ENCODE data around the gene PSTPIP1. TPM values are rescaled to one million over a fixed set of nuclear protein-coding genes. Genes with fewer than 3 reads are reported as not detected.

The PSTPIP1 gene
- polyA plus RNA-seq, 2 donors = 2.5 to 3.6 TPM

DNA sequence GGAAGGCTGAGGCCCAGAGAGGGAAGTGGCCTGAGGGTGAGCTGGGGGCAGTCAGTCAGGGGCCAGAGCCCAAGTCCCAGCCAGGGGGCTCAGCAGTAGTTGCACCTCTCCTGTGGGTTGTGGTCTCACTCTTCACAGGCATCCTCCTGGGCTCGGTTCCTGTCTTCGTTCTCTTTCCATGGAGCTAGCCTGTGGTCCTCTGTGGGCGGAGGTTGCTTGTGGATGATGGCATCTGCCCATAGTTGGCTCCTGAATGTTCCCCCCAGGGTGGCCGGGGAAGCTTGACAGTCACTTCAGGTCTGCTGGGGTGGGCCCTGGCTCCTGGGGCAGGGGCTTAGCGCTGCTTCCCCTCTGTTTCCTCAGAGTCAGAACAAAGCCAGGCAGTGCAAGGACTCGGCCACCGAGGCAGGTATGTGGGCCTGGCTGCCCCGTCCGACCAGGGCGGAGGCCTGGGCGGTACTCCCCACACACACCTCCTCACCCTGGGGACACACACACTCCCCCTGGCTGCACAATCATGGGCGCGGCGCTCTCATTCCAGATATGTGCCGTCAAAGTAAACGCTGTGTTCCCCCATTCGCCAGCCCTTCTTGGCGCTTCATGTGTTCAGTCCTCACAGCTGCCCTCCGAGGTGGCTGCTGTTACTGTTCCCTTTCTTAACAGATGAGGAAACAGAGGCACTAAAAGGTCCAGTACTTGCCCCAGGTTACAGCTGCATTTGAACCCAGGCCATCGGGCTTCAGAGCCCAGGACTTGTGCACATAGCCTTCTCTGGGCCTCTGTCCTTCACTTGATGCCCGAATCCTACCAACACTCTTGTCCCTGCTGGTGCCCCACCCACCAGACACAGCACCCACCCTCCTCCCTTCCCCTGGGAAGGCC is 34.5 kb downstream of the PSTPIP1 start:
- H3K4me1 ChIP-seq (ENCODE audit: control insufficient read depth in 2 of 2, insufficient read depth in 2 of 2, low read length in 1 of 2) = peaks cover 2 to 7% of the 10 kb centered on the region in 2 donors
- H3K27me3 ChIP-seq (ENCODE audit: control insufficient read depth in 1 of 2, insufficient read depth in 2 of 2, low read length in 2 of 2) = no peaks in the 10 kb centered on the region
- no peaks in the 10 kb centered on the region for H3K36me3 ChIP-seq (ENCODE audit: control insufficient read depth in 2 of 2, insufficient read depth in 2 of 2, low read length in 1 of 2)
- H3K27ac ChIP-seq (ENCODE audit: low read depth in 2 of 2, low read length in 1 of 2) = no peak overlapping the region
- H3K4me3 ChIP-seq (ENCODE audit: low read depth in 1 of 2, low read length in 2 of 2) = no peak overlapping the region
- WGBS, 2 donors = 78 to 82% methylated on average over 21 of the region's 21 CpGs
- no peaks in the 10 kb centered on the region for H3K9me3 ChIP-seq (ENCODE audit: control insufficient read depth in 2 of 2, insufficient read depth in 1 of 2, low read depth in 1 of 2, low read length in 1 of 2)

DNA sequence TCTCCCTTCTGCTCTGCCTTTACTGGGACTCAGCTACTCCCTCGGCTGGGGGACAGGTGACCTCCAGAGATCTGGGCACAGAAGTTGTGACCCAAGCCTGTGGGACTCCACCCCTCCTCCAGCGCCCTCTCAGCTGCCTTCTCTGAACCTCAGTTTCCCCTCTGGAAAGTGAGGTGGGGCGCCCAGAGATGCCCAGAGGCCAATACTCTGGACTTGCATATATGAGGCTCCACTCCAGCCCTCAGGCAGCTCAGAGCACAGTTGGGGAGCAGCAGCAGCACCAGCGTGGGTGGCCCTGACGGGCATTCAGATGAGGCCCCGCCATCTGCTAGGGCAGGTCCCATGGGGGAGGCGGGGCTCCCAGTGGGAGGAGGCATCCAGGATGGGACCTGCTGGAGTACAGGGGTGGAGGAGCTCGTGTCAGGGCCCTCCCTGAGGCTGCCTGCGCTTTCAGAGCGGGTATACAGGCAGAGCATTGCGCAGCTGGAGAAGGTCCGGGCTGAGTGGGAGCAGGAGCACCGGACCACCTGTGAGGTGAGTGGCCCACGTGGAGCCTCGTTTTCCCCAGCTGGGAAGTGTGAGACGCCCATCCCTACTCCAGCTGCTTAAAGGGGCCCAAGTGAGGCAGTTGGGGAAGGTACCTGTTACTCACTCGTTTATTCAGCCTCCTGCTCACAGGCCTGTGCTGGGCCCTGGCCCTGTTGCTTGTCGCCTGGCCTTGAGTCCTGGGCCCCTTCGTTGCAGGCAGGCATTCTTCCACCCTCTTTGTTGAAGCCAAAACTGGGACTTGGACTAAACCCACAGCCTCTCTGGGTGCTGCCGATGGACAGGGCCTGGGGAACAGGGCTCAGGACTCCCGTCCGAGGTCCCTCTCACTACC is 35.4 kb downstream of the PSTPIP1 start:
- no peaks in the 10 kb centered on the region for H3K36me3 ChIP-seq (ENCODE audit: control insufficient read depth in 2 of 2, insufficient read depth in 2 of 2, low read length in 1 of 2)
- no peak overlapping the region for H3K27ac ChIP-seq (ENCODE audit: low read depth in 2 of 2, low read length in 1 of 2)
- H3K4me3 ChIP-seq (ENCODE audit: low read depth in 1 of 2, low read length in 2 of 2) = no peak overlapping the region
- H3K9me3 ChIP-seq (ENCODE audit: control insufficient read depth in 2 of 2, insufficient read depth in 1 of 2, low read depth in 1 of 2, low read length in 1 of 2) = no peaks in the 10 kb centered on the region
- 62 to 66% methylated on average over 22 of the region's 22 CpGs for WGBS, 2 donors
- no peaks in the 10 kb centered on the region for H3K27me3 ChIP-seq (ENCODE audit: control insufficient read depth in 1 of 2, insufficient read depth in 2 of 2, low read length in 2 of 2)
- peaks cover 2 to 7% of the 10 kb centered on the region in 2 donors for H3K4me1 ChIP-seq (ENCODE audit: control insufficient read depth in 2 of 2, insufficient read depth in 2 of 2, low read length in 1 of 2)

DNA sequence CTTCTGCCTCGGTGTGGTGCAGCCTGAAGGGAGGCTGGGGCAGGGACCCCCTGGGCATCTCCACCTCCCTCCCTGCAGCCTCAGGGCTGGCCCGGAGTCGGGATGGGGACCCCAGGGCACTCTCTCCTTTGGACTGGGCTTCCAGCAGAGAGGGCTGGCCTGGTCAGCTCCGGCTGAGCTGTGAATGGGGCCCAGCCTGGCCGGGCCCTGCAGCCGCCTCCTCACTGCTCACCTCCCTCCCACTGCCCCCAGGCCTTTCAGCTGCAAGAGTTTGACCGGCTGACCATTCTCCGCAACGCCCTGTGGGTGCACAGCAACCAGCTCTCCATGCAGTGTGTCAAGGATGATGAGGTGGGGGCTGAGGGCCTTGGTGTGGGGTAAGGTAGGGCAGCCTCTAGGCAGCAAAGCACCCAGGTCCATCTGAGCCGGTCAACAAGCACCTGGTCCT is 36.0 kb downstream of the PSTPIP1 start:
- WGBS, 2 donors = 84 to 89% methylated on average over 10 of the region's 10 CpGs
- peaks cover 3 to 10% of the 10 kb centered on the region in 2 donors for H3K4me1 ChIP-seq (ENCODE audit: control insufficient read depth in 2 of 2, insufficient read depth in 2 of 2, low read length in 1 of 2)
- peaks cover 0 to 2% of the 10 kb centered on the region in 2 donors for H3K36me3 ChIP-seq (ENCODE audit: control insufficient read depth in 2 of 2, insufficient read depth in 2 of 2, low read length in 1 of 2)
- H3K27me3 ChIP-seq (ENCODE audit: control insufficient read depth in 1 of 2, insufficient read depth in 2 of 2, low read length in 2 of 2) = no peaks in the 10 kb centered on the region
- H3K27ac ChIP-seq (ENCODE audit: low read depth in 2 of 2, low read length in 1 of 2) = no peak overlapping the region
- no peaks in the 10 kb centered on the region for H3K9me3 ChIP-seq (ENCODE audit: control insufficient read depth in 2 of 2, insufficient read depth in 1 of 2, low read depth in 1 of 2, low read length in 1 of 2)
- H3K4me3 ChIP-seq (ENCODE audit: low read depth in 1 of 2, low read length in 2 of 2) = no peak overlapping the region

DNA sequence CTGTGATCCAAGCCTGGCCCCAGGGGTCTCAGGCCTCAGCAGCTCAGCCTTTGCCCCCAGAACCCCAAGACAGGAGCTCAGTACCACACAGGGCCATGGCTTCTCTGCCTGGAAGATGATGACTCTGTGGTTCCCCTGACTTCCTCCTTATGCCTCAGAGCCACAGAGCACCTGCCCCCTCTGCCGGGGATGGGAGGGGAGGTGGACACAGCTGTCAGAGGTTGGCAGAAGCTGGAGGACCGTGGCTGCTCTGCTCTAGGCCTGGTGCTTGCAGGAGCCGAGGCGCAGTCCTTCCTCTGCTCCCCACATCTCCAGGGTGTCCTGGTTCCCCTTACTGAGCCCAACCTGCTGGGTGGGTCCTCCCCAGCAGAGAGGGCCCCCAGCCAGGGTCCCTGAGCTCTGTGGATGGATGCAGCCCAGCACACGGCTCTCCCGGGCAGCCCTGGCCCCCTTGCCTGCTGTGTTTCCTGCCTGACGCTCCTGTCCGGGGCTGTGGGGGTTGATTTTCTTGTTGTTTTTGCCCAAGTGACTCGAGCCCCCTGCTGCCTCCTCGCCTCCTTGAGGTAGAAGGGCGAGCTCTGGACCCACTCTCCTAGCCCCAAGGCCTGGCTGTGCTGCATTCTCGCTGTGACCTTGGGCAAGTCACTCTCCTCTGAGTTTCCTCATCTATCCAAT is 36.6 kb downstream of the PSTPIP1 start:
- H3K27me3 ChIP-seq (ENCODE audit: control insufficient read depth in 1 of 2, insufficient read depth in 2 of 2, low read length in 2 of 2) = no peaks in the 10 kb centered on the region
- no peak overlapping the region for H3K4me3 ChIP-seq (ENCODE audit: low read depth in 1 of 2, low read length in 2 of 2)
- 74 to 83% methylated on average over 12 of the region's 12 CpGs for WGBS, 2 donors
- H3K4me1 ChIP-seq (ENCODE audit: control insufficient read depth in 2 of 2, insufficient read depth in 2 of 2, low read length in 1 of 2) = peaks cover 6 to 16% of the 10 kb centered on the region in 2 donors
- H3K27ac ChIP-seq (ENCODE audit: low read depth in 2 of 2, low read length in 1 of 2) = no peak overlapping the region
- H3K36me3 ChIP-seq (ENCODE audit: control insufficient read depth in 2 of 2, insufficient read depth in 2 of 2, low read length in 1 of 2) = peaks cover 0 to 7% of the 10 kb centered on the region in 2 donors
- H3K9me3 ChIP-seq (ENCODE audit: control insufficient read depth in 2 of 2, insufficient read depth in 1 of 2, low read depth in 1 of 2, low read length in 1 of 2) = no peaks in the 10 kb centered on the region

DNA sequence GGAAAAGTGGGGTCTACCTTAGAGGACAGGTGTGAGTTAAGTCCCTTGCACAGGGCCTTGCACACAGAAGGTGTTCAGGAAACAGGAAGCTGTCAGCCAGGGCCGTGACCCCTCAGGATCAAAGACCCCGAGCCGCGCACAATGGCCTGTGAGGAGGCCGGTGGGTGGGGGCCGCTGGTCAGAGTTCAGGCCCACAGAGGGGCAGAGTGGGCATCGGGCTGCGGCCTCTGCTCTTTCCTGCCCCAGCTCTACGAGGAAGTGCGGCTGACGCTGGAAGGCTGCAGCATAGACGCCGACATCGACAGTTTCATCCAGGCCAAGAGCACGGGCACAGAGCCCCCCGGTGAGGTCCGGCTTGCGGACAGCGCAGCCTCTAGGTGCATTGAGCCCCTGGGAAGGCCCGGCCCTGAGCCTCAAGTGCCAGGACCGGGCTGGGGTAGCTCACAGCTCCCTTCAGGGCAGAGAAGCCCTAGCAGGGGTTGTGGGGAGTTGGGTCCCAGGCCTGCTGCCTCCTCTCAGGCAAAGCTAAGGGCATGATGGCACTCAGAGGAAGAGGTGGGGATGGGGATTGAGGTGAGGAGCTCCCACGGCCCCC is 37.2 kb downstream of the PSTPIP1 start:
- peaks cover 6 to 18% of the 10 kb centered on the region in 2 donors for H3K4me1 ChIP-seq (ENCODE audit: control insufficient read depth in 2 of 2, insufficient read depth in 2 of 2, low read length in 1 of 2)
- peaks cover 2 to 9% of the 10 kb centered on the region in 2 donors for H3K36me3 ChIP-seq (ENCODE audit: control insufficient read depth in 2 of 2, insufficient read depth in 2 of 2, low read length in 1 of 2)
- H3K4me3 ChIP-seq (ENCODE audit: low read depth in 1 of 2, low read length in 2 of 2) = no peak overlapping the region
- WGBS, 2 donors = 73 to 77% methylated on average over 22 of the region's 22 CpGs
- no peaks in the 10 kb centered on the region for H3K27me3 ChIP-seq (ENCODE audit: control insufficient read depth in 1 of 2, insufficient read depth in 2 of 2, low read length in 2 of 2)
- no peaks in the 10 kb centered on the region for H3K9me3 ChIP-seq (ENCODE audit: control insufficient read depth in 2 of 2, insufficient read depth in 1 of 2, low read depth in 1 of 2, low read length in 1 of 2)
- H3K27ac ChIP-seq (ENCODE audit: low read depth in 2 of 2, low read length in 1 of 2) = no peak overlapping the region

DNA sequence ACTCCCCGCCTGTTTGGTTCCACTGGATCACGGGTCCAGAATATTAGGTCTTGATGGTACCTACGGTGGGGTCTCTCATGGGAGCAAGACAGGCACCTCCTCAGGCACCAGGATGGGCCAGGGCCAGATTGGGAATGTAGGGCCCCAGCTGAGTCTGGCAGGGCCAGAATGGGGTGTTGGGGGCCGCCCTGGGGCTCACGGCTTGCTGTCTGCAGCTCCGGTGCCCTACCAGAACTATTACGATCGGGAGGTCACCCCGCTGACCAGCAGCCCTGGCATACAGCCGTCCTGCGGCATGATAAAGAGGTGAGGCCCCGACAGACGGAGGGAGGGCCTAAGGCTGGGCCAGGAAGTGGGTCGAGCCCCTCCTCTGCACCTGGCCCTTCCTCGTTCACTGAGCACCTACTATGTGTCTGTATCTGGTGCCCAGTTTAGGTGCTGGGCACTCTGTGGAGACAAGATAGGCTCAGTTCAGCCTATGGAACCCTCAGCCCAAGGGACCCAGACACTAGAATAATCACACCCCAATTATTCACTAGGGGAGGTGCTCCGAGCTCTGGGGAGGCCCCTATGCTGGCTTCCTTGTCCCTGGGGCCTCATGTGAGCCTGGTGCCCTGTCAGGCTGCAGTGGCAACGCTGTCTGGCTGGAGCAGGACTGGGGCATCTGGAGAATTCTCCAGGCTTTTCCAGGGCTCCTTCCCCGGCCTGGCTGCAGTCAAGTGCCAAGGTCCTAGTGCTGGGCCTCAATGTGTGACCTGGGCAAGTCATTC is 37.9 kb downstream of the PSTPIP1 start:
- H3K4me3 ChIP-seq (ENCODE audit: low read depth in 1 of 2, low read length in 2 of 2) = no peak overlapping the region
- 87 to 89% methylated on average over 18 of the region's 18 CpGs for WGBS, 2 donors

DNA sequence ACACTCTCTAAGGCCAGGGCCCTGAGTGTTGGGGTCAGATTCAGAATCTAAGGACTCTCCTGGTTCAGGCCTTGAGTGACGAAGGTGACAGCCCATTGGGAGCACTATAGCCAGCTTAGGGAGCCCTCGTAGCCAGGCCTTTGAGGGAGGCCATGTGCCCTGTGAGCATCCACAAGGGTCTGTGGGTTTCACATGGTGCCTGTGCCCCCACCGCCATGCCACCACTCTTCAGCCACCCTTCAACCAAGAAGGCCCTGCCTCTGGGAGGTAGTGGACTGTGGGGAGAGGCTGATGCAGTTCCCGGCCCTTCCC is 38.4 kb downstream of the PSTPIP1 start:
- Histone ChIP-seq H3K36me3 (ENCODE audit: control insufficient read depth in 2 of 2, insufficient read depth in 2 of 2, low read length in 1 of 2) (peaks cover 4 to 9% of the 10 kb centered on the region in 2 donors), H3K4me1 (ENCODE audit: control insufficient read depth in 2 of 2, insufficient read depth in 2 of 2, low read length in 1 of 2) (peaks cover 4 to 18% of the 10 kb centered on the region in 2 donors), H3K9me3 (ENCODE audit: control insufficient read depth in 2 of 2, insufficient read depth in 1 of 2, low read depth in 1 of 2, low read length in 1 of 2) (no peaks in the 10 kb centered on the region), H3K27me3 (ENCODE audit: control insufficient read depth in 1 of 2, insufficient read depth in 2 of 2, low read length in 2 of 2) (no peaks in the 10 kb centered on the region), H3K27ac (ENCODE audit: low read depth in 2 of 2, low read length in 1 of 2) (no peak overlapping the region), H3K4me3 (ENCODE audit: low read depth in 1 of 2, low read length in 2 of 2) (no peak overlapping the region)
- WGBS, 2 donors = 89 to 96% methylated on average over 4 of the region's 4 CpGs

More for the DNA sequence above, 37.9 kb downstream of the PSTPIP1 start:
- peaks cover 4 to 9% of the 10 kb centered on the region in 2 donors for H3K36me3 ChIP-seq (ENCODE audit: control insufficient read depth in 2 of 2, insufficient read depth in 2 of 2, low read length in 1 of 2)
- H3K27ac ChIP-seq (ENCODE audit: low read depth in 2 of 2, low read length in 1 of 2) = no peak overlapping the region
- peaks cover 6 to 18% of the 10 kb centered on the region in 2 donors for H3K4me1 ChIP-seq (ENCODE audit: control insufficient read depth in 2 of 2, insufficient read depth in 2 of 2, low read length in 1 of 2)
- no peaks in the 10 kb centered on the region for H3K27me3 ChIP-seq (ENCODE audit: control insufficient read depth in 1 of 2, insufficient read depth in 2 of 2, low read length in 2 of 2)
- no peaks in the 10 kb centered on the region for H3K9me3 ChIP-seq (ENCODE audit: control insufficient read depth in 2 of 2, insufficient read depth in 1 of 2, low read depth in 1 of 2, low read length in 1 of 2)

DNA sequence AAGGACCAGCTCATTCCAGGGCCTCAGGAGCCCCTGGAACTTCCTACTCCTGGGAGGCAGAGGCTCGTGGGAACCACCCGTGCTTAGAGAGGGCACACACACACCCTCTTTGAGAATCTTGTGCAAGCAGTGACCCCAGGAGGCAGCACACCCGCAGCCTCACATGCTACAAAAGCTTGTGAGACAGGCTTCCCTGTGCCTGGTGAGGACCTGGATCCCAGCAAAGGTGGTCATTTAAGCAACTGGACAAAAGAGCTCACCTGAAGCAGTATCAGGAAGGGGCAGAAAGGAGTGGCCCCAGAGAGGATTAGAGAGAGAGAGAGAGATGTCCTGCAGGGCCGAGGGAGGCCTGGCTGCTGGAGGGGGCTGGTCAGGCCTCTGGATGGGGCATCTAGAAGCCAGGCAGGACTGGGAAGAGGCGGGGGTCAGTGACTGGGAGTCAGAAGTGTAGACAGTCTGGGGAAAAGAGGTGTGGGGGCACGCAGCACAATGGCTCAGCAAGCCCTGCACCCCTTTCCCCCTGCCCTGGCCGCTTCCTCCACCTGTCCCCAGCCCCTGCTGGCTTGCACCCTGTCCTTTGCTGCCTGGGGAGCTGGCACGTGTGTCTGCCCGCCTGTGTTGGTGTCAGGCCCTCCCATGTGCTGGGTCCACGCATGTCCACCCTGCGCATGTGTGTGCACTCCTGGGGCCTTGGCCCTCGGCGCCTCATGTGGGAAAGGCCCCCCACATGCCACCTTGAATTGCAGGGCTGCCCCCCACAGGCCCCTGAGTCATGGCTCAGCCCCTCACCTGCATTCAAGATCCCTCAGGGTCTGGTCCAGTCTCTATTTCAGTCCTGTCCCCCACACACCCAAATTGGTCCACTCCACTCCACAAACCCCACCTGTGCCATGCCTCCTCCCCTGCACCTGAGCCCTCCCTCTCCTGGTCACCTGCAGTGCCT is 39.1 kb downstream of the PSTPIP1 start:
- H3K4me1 ChIP-seq (ENCODE audit: control insufficient read depth in 2 of 2, insufficient read depth in 2 of 2, low read length in 1 of 2) = peaks cover 4 to 18% of the 10 kb centered on the region in 2 donors
- no peak overlapping the region for H3K27ac ChIP-seq (ENCODE audit: low read depth in 2 of 2, low read length in 1 of 2)
- 78 to 82% methylated on average over 11 to 13 of the region's 13 CpGs for WGBS, 2 donors
- H3K4me3 ChIP-seq (ENCODE audit: low read depth in 1 of 2, low read length in 2 of 2) = no peak overlapping the region
- no peaks in the 10 kb centered on the region for H3K27me3 ChIP-seq (ENCODE audit: control insufficient read depth in 1 of 2, insufficient read depth in 2 of 2, low read length in 2 of 2)
- peaks cover 4 to 9% of the 10 kb centered on the region in 2 donors for H3K36me3 ChIP-seq (ENCODE audit: control insufficient read depth in 2 of 2, insufficient read depth in 2 of 2, low read length in 1 of 2)
- no peaks in the 10 kb centered on the region for H3K9me3 ChIP-seq (ENCODE audit: control insufficient read depth in 2 of 2, insufficient read depth in 1 of 2, low read depth in 1 of 2, low read length in 1 of 2)

Data from esophagus (tissue), 2 donors.